HCT116 (cell line): ENCODE results near the gene KPNA3. TPM values are rescaled to one million over a fixed set of nuclear protein-coding genes. Genes with fewer than 3 reads are reported as not detected.

Experiments
- ATAC-seq: fragments of 200-7000 bp; cut with Tn5 transposase; 2 replicates; pipeline ENCODE4 v1.9.1; 2020; ENCODE audit warnings: mild to moderate bottlenecking, moderate library complexity
- BruUV-seq: library from RNA; stranded (reverse); fragments of 400-500 nt; replicated peaks from 2 replicates; lab custom pipeline; 2021; lab: Mats Ljungman, UMichigan
- CTCF ChIA-PET: fragments of 300-600 bp; sonication (Branson Sonifier 250); formaldehyde crosslinking; loops from one replicate; lab custom pipeline; 2021; ENCODE audit warnings: antibody characterized with exemption; lab: Charles Lee
- POLR2A ChIA-PET: fragments of 300-600, 350-600 bp; sonication (Branson Sonifier 250); formaldehyde crosslinking; loops from one replicate; lab custom pipeline; 2021; ENCODE audit warnings: antibody characterized with exemption; lab: Charles Lee
- RAD21 ChIA-PET, 2 experiments: fragments of 300-600 bp; sonication (Branson Sonifier 250); formaldehyde crosslinking; loops; one replicate each; lab custom pipeline; 2023; ENCODE audit warnings: low total read pairs in 2 of 2; ENCODE audit not compliant: uncharacterized antibody in 2 of 2, unreplicated experiment in 2 of 2, low non-redundant PET in 1 of 2; lab: Charles Lee
- DNase-seq: peaks from one replicate; pipeline ENCODE4 v3.0.0-alpha.2; 2010; ENCODE audit warnings: low read depth, low spot score
- H2AFZ ChIP-seq: fragments of 200-600 bp; shearing (Covaris generic), sonication (generic); 2 replicates; pipeline ENCODE4 v1.6.1; 2017; ENCODE audit warnings: low read depth, mixed run types, mixed read lengths, antibody characterized with exemption, low read length; ENCODE audit not compliant: poor library complexity, severe bottlenecking
- H3K27ac ChIP-seq: 2 replicates; pipeline ENCODE4 v1.5.1; 2012; ENCODE audit warnings: low read depth, low read length
- H3K27me3 ChIP-seq: fragments of 200-600 bp; sonication (generic); 2 replicates; pipeline ENCODE4 v1.6.1; 2016; ENCODE audit warnings: mixed run types, low read length, mixed read lengths; ENCODE audit not compliant: insufficient read depth
- H3K36me3 ChIP-seq, 2 experiments: fragments of 200-500 bp in 1 of 2; fragments of 200-600 bp in 1 of 2; sonication (Bioruptor generic) in 1 of 2; sonication (generic) in 1 of 2; 2 replicates each; pipeline versions ENCODE4 v1.5.1 to v1.6.1; 2014 to 2016; ENCODE audit warnings: low read length in 2 of 2, inconsistent platforms in 1 of 2, mixed read lengths in 1 of 2, mixed run types in 1 of 2; ENCODE audit not compliant: insufficient read depth in 2 of 2, control insufficient read depth in 1 of 2
- H3K4me1 ChIP-seq, 2 experiments: fragments of 200-600 bp in 1 of 2; sonication (generic) in 1 of 2; 2 replicates each; pipeline versions ENCODE4 v1.5.1 to v1.6.1; 2012 to 2017; ENCODE audit warnings: low read length in 2 of 2, inconsistent platforms in 1 of 2, mild to moderate bottlenecking in 1 of 2, mixed read lengths in 1 of 2, mixed run types in 1 of 2, moderate library complexity in 1 of 2; ENCODE audit not compliant: insufficient read depth in 2 of 2, control insufficient read depth in 1 of 2
- H3K4me2 ChIP-seq: fragments of 200-600 bp; sonication (generic); 2 replicates; pipeline ENCODE4 v1.6.1; 2017; ENCODE audit warnings: mixed run types, low read length, mixed read lengths
- H3K4me3 ChIP-seq, 2 experiments: fragments of 200-600 bp in 1 of 2; sonication (generic) in 1 of 2; replicated peaks in 1 of 2; 2 replicates each; pipeline ENCODE4 v1.5.1; 2011 to 2016; ENCODE audit warnings: low read length in 2 of 2, control low read depth in 1 of 2, low read depth in 1 of 2, mild to moderate bottlenecking in 1 of 2, mixed read lengths in 1 of 2, mixed run types in 1 of 2
- H3K79me2 ChIP-seq: fragments of 200-600 bp; sonication (generic); 2 replicates; pipeline ENCODE4 v1.6.1; 2017; ENCODE audit warnings: mild to moderate bottlenecking, mixed run types, low read length, moderate library complexity, mixed read lengths; ENCODE audit not compliant: insufficient read depth
- H3K9ac ChIP-seq: fragments of 200-600 bp; sonication (generic); 2 replicates; pipeline ENCODE4 v1.6.1; 2016; ENCODE audit warnings: low read length, mixed read lengths
- H3K9me2 ChIP-seq: fragments of 200-600 bp; sonication (generic), shearing (Covaris generic); 2 replicates; pipeline ENCODE4 v1.6.1; 2017; ENCODE audit warnings: mixed run types, mild to moderate bottlenecking, moderate library complexity; ENCODE audit not compliant: insufficient read depth
- H3K9me3 ChIP-seq, 2 experiments: fragments of 200-500 bp in 1 of 2; fragments of 200-600 bp in 1 of 2; sonication (Bioruptor generic) in 1 of 2; sonication (generic) in 1 of 2; 2 replicates each; pipeline ENCODE4 v1.6.1; 2014 to 2017; ENCODE audit warnings: low read length in 2 of 2, mixed read lengths in 2 of 2, inconsistent platforms in 1 of 2, low read depth in 1 of 2, mild to moderate bottlenecking in 1 of 2, mixed run types in 1 of 2, moderate library complexity in 1 of 2; ENCODE audit not compliant: control insufficient read depth in 1 of 2, insufficient read depth in 1 of 2
- H4K20me1 ChIP-seq: fragments of 200-600 bp; sonication (generic), shearing (Covaris generic); 2 replicates; pipeline ENCODE4 v1.6.1; 2017; ENCODE audit warnings: mixed run types, mild to moderate bottlenecking, moderate library complexity; ENCODE audit not compliant: insufficient read depth
- JUND ChIP-seq: IDR thresholded peaks from 2 replicates; pipeline ENCODE4 v1.6.1; 2012
- POLR2A ChIP-seq: IDR thresholded peaks from 2 replicates; pipeline ENCODE4 v1.7.0; 2011; ENCODE audit warnings: borderline replicate concordance; ENCODE audit not compliant: insufficient read depth, insufficient read length; ENCODE audit errors: extremely low read depth
- RAD21 ChIP-seq: IDR thresholded peaks from 2 replicates; pipeline ENCODE4 v1.6.1; 2012; ENCODE audit warnings: low read depth, mild to moderate bottlenecking
- SIN3A ChIP-seq: IDR thresholded peaks from 2 replicates; pipeline ENCODE4 v1.6.1; 2012; ENCODE audit warnings: low read depth
- ZBTB33 ChIP-seq: IDR thresholded peaks from 2 replicates; pipeline ENCODE4 v1.6.1; 2011; ENCODE audit warnings: mild to moderate bottlenecking, low read length, moderate library complexity; ENCODE audit not compliant: insufficient replicate concordance; ENCODE audit errors: extremely low read depth
- ZFX ChIP-seq: fragments of 450-650 bp; IDR thresholded peaks from 2 replicates; pipeline ENCODE4 v1.6.1; 2017
- intact Hi-C: fragments of 100-400 bp; cut with micrococcal nuclease; formaldehyde crosslinking; loops from 2 replicates; pipeline ENCODE4 v1.10.0; 2022
- total RNA-seq: library from RNA; stranded (reverse); gene quantifications from one replicate; pipeline ENCODE4 v1.2.1, GENCODE V29; 2021; ENCODE audit not compliant: unreplicated experiment
- TF ChIP-seq, protein P1 (sequence below): IDR thresholded peaks from 2 replicates; pipeline ENCODE4 v1.6.1; 2012; ENCODE audit warnings: low read depth

Gene KPNA3
- total RNA-seq, 1 experiment from 2014 or later: 45.0 TPM

- TF ChIP-seq POLR2A: no peak
- TF ChIP-seq, protein P1, sequence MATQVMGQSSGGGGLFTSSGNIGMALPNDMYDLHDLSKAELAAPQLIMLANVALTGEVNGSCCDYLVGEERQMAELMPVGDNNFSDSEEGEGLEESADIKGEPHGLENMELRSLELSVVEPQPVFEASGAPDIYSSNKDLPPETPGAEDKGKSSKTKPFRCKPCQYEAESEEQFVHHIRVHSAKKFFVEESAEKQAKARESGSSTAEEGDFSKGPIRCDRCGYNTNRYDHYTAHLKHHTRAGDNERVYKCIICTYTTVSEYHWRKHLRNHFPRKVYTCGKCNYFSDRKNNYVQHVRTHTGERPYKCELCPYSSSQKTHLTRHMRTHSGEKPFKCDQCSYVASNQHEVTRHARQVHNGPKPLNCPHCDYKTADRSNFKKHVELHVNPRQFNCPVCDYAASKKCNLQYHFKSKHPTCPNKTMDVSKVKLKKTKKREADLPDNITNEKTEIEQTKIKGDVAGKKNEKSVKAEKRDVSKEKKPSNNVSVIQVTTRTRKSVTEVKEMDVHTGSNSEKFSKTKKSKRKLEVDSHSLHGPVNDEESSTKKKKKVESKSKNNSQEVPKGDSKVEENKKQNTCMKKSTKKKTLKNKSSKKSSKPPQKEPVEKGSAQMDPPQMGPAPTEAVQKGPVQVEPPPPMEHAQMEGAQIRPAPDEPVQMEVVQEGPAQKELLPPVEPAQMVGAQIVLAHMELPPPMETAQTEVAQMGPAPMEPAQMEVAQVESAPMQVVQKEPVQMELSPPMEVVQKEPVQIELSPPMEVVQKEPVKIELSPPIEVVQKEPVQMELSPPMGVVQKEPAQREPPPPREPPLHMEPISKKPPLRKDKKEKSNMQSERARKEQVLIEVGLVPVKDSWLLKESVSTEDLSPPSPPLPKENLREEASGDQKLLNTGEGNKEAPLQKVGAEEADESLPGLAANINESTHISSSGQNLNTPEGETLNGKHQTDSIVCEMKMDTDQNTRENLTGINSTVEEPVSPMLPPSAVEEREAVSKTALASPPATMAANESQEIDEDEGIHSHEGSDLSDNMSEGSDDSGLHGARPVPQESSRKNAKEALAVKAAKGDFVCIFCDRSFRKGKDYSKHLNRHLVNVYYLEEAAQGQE: no peak
Measured at GRCh38 chr13:49676581-49677298, 115.7 kb downstream of the KPNA3 start (continued).

- H4K20me1 ChIP-seq: peaks cover 3% of the 10 kb centered on the region; the same call in 1 of the 2 replicates
- H3K4me3 ChIP-seq: no peak overlapping the region
- no peak overlapping the region for H2AFZ ChIP-seq
- RAD21 ChIA-PET: interaction anchor here in 1 of 2 experiments (1.0 kb wide), 1 partner anchor 265 kb away, joined by 4 read pairs; the partner anchor contains the start of gene SPRYD7
- TF ChIP-seq RAD21 (no peak), ZBTB33 (no peak), JUND (no peak), POLR2A (no peak), ZFX (no peak), SIN3A (no peak)
- H3K9me3 ChIP-seq: no peaks in the 10 kb centered on the region
- H3K27me3 ChIP-seq: no peaks in the 10 kb centered on the region
- intact Hi-C loops: loop anchor here (10.0 kb wide), 1 partner anchor 324 kb away; the partner anchor contains the start of gene TRIM13
- ATAC-seq (no peak), DNase-seq (no peak)
- POLR2A ChIA-PET: no interaction called here
- CTCF ChIA-PET: interaction anchor here (0.9 to 1.5 kb wide), 4 partner anchors 177 to 1398 kb away, joined by 3 to 7 read pairs (median 4); no protein-coding TSS in a partner anchor
- no TSS peak for BruUV-seq
- peaks cover 0 to 11% of the 10 kb centered on the region in 2 experiments; a peak in 2 of 4 replicates for H3K4me1 ChIP-seq
- no peaks in the 10 kb centered on the region for H3K9me2 ChIP-seq
- no peak overlapping the region for H3K27ac ChIP-seq
- peaks cover 7 to 24% of the 10 kb centered on the region in 2 experiments; a peak in 2 of 4 replicates for H3K36me3 ChIP-seq
- no peak overlapping the region for H3K4me2 ChIP-seq
- H3K79me2 ChIP-seq: peaks cover 44% of the 10 kb centered on the region
- no peak overlapping the region for H3K9ac ChIP-seq
Measured at GRCh38 chr13:49670828-49671227, 121.7 kb downstream of the KPNA3 start.
